ENCODE results near the gene EPHB3.

The EPHB3 gene

DNA sequence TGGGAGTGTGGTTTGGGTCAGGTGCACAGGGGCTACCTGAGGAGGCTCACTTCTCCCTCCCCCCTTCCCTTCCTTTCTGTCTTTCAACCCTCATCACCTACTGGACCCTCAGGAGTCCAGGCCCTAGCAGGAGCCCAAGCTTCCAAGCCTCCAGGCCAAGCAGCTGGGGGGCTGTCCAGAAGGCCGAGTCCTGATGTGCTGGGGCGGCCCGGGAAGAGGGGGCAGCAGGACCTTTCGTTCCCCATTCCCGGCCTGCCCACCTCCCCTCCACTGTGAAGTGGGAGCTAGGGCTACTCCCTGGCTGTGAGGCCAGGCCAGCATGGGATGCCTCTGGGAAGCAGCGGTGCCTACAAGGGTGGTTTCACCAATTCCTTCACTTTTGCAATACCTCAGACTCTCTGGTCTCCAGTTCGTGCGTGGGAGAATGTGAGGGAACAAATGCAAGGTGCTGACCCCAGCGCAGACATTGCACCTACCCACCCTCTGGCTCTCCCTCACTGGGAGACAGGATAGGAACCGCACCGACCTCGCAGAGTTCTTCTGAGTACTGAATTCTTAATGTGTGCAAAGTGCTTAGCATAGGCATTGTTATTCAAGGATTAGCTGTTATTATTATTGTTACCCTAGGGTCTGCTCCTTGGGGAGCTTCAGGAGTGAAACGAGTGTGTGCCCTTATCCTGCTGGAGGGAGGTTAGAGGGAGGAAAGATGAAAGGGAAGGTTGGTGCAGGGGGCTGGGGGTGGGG, 2.5 kb downstream of the EPHB3 start:
- DNase-seq (ENCODE audit: low read depth in 2 of 2), result no peak

GRCh38 chr3:184564685-184565385, 3.2 kb downstream of the EPHB3 start:
- DNase-seq (ENCODE audit: low read depth in 2 of 2), result no peak

DNA sequence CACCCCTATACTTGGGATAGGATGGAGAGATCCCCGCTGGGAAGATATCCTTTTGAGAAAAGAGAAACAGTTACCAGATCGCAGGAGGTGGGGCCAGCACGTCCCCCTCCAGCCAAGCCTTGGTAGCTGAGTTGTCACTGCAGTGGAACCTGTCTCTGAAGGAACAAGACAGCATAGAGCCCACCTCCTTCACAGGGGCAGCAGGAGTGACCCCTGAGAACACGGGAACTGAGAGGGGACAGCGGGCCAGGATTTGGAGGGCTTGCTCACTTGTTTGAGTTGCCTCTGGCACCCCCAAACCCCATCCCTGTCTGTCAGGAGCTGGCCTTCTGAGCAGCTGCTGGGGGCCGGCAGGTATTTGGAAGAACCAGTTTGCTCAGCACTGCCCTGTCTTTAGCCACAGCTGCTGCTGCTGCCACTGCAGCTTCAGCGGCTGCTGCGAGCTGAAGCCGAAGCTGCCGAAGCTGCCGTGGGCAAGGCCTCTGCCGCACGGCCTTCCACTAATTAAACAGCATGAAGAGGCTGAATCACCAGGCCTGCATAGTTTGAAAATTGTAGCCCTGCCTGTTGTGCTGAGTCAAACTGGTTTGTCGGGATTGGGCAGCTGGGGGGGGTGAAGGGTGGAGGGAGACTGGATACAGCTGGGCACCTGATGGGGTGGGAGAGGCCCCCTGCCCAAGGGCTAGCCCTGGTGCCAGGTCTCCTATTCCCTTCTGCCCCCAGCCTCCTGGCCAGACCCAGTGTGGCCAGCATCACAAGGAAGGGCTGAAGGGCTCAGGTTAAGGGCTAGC, 4.0 kb downstream of the EPHB3 start:
- no peak for DNase-seq (ENCODE audit: low read depth in 2 of 2)

DNA sequence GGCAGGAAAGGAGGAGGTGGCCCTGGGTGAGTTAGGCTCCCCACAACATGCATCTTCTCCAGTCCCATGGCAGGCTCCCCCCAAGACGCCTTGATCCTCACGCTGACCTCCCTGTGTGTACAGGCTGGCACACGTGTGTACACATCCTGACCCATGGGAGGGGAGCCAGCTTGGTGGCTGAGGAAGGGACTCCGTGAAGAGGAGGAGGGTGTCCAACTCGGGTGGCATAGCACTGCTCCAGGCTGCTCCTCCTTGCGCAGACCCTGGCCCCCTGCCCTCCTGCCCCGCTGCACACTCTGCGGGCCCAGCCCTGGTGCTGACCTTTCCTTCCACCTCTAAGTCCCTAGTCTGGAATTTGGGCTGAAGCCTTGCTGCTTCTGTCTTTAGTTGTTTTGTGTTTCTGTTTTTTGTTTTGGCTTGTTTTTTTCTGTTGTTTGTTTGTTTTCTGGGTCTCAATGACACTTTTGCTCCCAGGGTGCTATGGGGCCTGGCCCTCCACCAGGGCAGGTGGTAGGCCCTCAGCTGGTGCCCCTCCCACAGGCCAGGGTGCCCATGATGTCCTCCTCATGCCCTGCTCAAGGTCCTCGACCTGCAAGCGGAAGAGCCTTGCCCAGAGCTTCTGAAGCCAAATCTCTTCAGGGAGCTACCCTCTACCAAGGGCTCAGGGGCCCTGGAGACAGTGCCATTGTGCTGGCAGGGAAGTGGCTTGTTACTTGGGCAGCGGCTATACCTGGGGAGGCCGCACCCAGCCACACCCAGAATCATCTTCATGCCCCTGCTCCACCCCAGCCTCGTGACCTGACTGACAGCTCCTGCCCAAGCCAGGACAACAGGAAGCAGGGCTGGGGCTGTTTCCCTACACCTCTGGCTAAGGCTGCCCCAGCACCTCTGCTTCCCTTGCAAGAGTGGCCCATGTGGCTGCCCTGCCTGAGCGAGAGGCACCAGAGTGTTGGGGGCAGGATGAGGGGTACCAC, 5.1 kb downstream of the EPHB3 start:
- no peak for DNase-seq (ENCODE audit: low read depth in 2 of 2)

DNA sequence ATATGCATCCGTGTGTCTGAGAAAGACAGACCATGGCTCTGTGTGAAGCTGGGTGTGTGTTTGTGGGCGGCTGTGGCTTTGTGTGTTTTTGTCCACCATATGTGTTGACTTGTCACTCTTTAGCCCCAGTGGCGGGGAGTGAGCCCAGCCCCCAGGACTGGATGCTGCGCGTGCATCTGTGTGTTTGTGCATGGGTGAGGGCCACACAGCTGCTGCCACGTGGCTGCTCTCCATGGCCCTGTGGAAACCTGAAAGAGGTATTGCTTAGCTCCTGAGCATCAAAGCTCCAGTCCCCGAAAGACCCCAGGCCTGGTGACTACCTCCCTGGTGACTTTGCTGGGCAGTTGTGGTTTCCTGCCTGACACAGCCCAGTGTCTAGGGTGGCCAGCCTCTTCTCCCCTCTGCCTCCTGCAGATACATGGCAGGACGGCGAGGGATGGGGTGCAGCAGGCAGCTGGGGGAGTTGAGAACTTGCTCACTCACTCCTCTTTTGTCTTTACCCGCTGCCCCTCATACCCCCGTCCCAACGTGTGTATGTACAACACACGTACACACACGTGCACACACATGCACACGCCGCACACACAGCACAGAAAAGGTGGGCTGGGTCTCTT, 6.5 kb downstream of the EPHB3 start:
- DNase-seq (ENCODE audit: low read depth in 2 of 2), result no peak

GRCh38 chr3:184568560-184568923, 7.0 kb downstream of the EPHB3 start:
- DNase-seq (ENCODE audit: low read depth in 2 of 2), result no peak

GRCh38 chr3:184568924-184569829, 7.6 kb downstream of the EPHB3 start:
- no peak for DNase-seq (ENCODE audit: low read depth in 2 of 2)

GRCh38 chr3:184570035-184570434, 8.4 kb downstream of the EPHB3 start:
- DNase-seq (ENCODE audit: low read depth in 2 of 2), result no peak

DNA sequence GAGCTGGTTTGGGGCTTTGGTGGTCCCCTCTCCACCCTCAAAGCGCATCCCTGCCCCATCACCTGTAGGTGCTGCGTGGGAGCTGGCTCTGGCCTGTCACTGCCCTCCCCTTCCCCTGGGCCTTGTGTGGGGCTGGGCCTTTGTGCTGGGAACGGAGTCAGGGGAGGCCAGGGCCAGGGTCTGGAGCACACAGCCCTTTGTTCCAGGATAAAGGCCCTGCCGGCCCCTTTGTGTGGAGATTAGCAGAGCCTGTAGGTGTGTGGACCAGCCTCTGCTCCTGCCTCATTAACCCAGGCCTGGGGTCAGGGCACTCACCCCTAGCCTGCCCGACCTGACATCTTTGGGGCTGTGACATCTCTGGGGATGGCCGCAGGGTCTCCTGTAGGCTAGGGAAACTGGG, 8.9 kb downstream of the EPHB3 start:
- DNase-seq (ENCODE audit: low read depth in 2 of 2), result no peak

- DNase-seq (ENCODE audit: low read depth in 2 of 2), result no peak
These were observed 10.3 kb downstream of the EPHB3 start for GRCh38 chr3:184571750-184572377.

GRCh38 chr3:184572633-184573270, 11.2 kb downstream of the EPHB3 start:
- no peak for DNase-seq (ENCODE audit: low read depth in 2 of 2)

DNA sequence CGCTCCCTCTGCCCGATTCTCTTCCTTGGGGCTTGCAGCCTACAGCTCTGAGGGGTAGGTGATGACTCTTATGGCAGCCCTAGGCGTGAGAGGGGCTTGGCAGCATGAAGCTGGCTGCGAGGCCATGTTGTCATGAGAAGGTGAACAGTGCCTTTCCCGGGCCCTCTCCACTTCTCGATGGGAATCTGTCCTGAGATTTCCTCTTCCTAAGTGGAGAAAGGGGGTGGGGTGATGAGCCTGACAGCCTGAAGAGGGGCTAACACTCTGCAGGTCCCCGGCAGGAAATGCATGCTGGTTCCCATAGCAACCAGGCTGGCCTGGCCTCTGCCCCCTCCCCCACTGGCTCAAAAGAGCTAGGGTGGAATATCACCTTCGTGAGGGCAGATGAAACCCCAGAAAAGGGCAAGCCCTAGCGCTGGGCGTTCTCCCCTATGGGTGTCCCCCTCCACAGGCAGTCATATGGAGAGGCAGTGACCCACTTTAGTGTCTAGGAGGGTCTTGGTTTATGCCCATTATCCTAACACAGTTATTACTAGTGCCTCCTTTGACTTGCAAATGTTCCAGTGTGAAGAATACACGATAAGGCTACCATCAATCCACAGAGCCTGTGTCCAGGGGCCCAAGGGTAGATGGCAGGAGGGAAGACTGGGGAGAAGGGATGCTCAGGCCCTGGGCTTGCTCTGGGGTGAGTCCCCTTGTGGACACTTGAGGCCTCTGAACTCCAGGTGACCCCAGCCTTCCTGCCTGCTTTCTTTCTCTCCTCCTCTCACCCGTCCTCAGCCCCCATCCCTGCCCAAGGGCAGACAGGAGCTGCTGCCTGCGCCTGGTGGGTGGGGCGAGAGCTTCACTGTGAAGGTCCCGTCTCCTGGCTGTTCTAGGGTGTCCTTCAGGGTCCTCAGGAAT, 13.2 kb downstream of the EPHB3 start:
- no peak for DNase-seq (ENCODE audit: low read depth in 2 of 2)

- no peak for DNase-seq (ENCODE audit: low read depth in 2 of 2)
These were observed 14.1 kb downstream of the EPHB3 start for GRCh38 chr3:184575701-184576100.

GRCh38 chr3:184576457-184577240, 15.1 kb downstream of the EPHB3 start:
- no peak for DNase-seq (ENCODE audit: low read depth in 2 of 2)

DNA sequence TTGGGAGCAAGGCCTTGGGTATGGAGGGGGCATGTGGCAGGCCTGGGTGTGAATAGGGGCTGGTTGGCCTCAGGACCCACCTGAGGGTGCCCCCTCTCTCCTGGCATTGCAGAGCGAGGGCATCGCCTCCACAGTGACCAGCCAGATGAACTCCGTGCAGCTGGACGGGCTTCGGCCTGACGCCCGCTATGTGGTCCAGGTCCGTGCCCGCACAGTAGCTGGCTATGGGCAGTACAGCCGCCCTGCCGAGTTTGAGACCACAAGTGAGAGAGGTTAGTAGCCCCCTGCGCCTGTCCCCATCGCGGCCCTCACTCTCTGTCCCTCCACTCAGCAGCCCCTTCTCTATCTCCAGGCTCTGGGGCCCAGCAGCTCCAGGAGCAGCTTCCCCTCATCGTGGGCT, 16.0 kb downstream of the EPHB3 start:
- DNase-seq (ENCODE audit: low read depth in 2 of 2), result no peak

- DNase-seq (ENCODE audit: low read depth in 2 of 2), result no peak
These were observed 16.6 kb downstream of the EPHB3 start for GRCh38 chr3:184578218-184578617.

GRCh38 chr3:184578822-184579221, 17.2 kb downstream of the EPHB3 start:
- no peak for DNase-seq (ENCODE audit: low read depth in 2 of 2)
